HT-29 (cell line): ENCODE measurements around the gene SLC4A11. TPM values are rescaled to one million over a fixed set of nuclear protein-coding genes. Genes with fewer than 3 reads are reported as not detected.
A peak's percentile ranks its signal among the peaks of the same experiment; 100 is the strongest.

Source experiments
- DNase-seq: peaks from one replicate; pipeline ENCODE4 v3.0.0-alpha.2; 2015; ENCODE audit warnings: low spot score
- total RNA-seq: library from RNA; depleted of rRNA; stranded (reverse); fragments of >200 nt; shearing (Covaris generic); gene quantifications from 2 replicates; pipeline ENCODE4 v1.2.3, GENCODE V29; 2014

The SLC4A11 gene
- total RNA-seq, 1 experiment from 2014 or later = 1.8 TPM

- no peak for DNase-seq
Measured at GRCh38 chr20:3246682-3247081, 7.7 kb upstream of the SLC4A11 start.

GRCh38 chr20:3245711-3246110 is 6.7 kb upstream of the SLC4A11 start:
- DNase-seq = no peak

GRCh38 chr20:3245156-3245555 is 6.2 kb upstream of the SLC4A11 start:
- DNase-seq = no peak

- DNase-seq = no peak
Measured at GRCh38 chr20:3244613-3245012, 5.6 kb upstream of the SLC4A11 start.

- DNase-seq = no peak
Measured at GRCh38 chr20:3243718-3244358, 4.8 kb upstream of the SLC4A11 start.

GRCh38 chr20:3242172-3242692 is 3.2 kb upstream of the SLC4A11 start:
- DNase-seq = peak; percentile 42

GRCh38 chr20:3240776-3241363 is 1.9 kb upstream of the SLC4A11 start:
- DNase-seq = no peak

GRCh38 chr20:3239867-3240775 is 1.1 kb upstream of the SLC4A11 start:
- DNase-seq = no peak

- no peak for DNase-seq
Measured at GRCh38 chr20:3238616-3239025, 369 bp downstream of the SLC4A11 start.

- no peak for DNase-seq
Measured at GRCh38 chr20:3237958-3238615, 903 bp downstream of the SLC4A11 start.

- no peak for DNase-seq
Measured at GRCh38 chr20:3237011-3237957, 1.7 kb downstream of the SLC4A11 start.

GRCh38 chr20:3235666-3236324 is 3.2 kb downstream of the SLC4A11 start:
- DNase-seq = peak; percentile 51

GRCh38 chr20:3233991-3234498 is 4.9 kb downstream of the SLC4A11 start:
- no peak for DNase-seq

GRCh38 chr20:3233131-3233990 is 5.6 kb downstream of the SLC4A11 start:
- no peak for DNase-seq

- no peak for DNase-seq
Measured at GRCh38 chr20:3231889-3232588, 7.0 kb downstream of the SLC4A11 start.

GRCh38 chr20:3231116-3231515 is 7.9 kb downstream of the SLC4A11 start:
- DNase-seq = no peak

GRCh38 chr20:3229798-3230197 is 9.2 kb downstream of the SLC4A11 start:
- DNase-seq = no peak

- DNase-seq = no peak
Measured at GRCh38 chr20:3229158-3229557, 9.8 kb downstream of the SLC4A11 start.
